Activated CD4-positive, alpha-beta T cell treated with anti-CD3 and anti-CD28 coated beads for 1 hour (primary cell): Measurements from ENCODE around the gene EIF4EBP2.

Experiments
- DNase-seq: peaks from one replicate; pipeline ENCODE4 v3.0.0-alpha.2; 2020

EIF4EBP2 gene

DNA sequence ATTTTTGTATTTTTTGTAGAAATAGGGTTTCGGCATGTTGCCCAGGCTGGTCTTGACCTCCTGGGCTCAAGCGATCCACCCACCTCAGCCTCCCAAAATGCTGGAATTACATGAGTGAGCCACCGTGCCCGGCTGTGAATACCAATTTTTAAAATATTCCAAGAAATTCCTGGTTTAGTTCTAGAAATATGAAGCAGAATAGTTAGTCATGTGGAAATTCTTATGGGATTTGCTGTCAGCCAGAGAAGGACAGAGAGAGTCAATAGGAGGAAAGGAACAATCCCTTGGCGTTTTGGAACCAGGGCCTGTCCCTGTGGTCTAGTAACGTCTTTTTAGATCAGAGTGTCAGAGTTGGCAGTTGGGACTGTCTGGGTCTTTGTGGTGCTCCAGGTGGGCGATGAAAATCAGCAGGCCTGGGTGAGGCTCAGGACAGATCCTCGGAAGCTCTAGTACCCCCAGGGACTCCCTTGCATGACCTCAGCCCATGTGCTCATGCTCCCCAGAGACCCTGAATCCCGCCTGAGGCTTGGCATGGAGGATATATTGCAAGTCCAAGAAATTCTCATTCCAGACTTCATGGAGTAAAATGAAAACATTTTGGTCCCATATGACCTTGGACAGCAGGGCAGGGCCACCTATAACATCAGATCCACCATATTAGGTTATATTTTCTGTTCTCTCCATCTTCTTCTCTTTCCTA, 29.8 kb downstream of the EIF4EBP2 start:
- DNase-seq = no peak

DNA sequence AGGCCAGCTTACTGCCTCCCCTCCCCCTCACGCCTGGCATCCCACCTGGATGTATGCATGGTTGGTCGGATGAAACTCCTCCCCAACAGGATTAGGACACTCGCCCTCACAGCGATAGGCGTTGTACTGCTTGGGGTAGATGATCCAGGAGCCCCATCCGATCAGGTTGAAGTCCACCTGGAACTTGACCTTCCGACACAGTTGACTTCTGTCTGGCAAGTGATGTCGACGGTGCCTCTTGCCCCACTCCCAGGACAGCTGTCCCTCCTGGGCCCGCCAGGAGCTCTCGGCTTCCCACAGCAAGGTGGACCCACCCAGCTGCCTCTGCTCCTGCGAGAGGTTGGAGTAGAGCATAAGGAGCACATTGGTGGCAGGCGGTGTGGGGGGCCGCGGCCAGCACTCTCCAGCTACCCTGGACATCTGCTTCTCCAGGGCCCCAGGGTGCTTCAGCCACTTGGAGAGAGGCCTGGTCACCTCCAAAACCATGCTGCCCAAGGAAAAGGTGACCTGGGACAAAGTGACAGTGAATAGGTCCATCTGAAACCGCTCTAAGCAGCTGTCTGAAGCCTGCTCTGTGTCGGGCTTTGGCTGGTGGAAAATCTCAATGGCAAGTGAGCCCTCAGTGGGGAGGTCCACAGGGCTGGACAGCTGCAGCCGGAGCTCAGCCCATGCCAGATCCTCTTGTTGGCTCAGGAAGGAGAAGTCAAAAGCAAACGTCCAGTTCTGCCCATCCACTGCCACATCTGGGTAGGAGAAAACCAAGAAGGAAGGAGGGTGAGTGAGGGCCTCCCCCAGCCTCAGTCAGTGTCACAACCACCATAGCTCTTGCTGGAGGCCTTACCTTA, 31.5 kb downstream of the EIF4EBP2 start:
- DNase-seq = no peak

DNA sequence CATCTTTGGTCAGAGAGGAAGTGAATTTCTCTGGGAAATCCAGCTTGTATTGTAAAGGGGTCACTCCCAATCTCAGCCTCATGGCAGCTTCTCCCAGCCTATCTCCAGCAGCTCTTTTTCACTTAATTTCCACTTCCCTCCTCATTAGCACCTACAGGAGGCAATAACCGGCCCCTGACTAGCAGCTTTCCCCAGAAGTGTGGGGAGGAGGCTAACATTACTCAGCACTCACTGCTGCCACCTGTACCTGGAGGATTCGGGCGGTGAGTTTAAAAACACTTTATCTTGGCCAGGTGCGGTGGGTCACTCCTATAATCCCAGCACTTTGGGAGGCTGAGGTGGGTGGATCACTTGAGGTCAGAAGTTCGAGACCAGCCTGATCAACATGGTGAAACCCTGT, 33.8 kb downstream of the EIF4EBP2 start:
- no peak for DNase-seq

DNA sequence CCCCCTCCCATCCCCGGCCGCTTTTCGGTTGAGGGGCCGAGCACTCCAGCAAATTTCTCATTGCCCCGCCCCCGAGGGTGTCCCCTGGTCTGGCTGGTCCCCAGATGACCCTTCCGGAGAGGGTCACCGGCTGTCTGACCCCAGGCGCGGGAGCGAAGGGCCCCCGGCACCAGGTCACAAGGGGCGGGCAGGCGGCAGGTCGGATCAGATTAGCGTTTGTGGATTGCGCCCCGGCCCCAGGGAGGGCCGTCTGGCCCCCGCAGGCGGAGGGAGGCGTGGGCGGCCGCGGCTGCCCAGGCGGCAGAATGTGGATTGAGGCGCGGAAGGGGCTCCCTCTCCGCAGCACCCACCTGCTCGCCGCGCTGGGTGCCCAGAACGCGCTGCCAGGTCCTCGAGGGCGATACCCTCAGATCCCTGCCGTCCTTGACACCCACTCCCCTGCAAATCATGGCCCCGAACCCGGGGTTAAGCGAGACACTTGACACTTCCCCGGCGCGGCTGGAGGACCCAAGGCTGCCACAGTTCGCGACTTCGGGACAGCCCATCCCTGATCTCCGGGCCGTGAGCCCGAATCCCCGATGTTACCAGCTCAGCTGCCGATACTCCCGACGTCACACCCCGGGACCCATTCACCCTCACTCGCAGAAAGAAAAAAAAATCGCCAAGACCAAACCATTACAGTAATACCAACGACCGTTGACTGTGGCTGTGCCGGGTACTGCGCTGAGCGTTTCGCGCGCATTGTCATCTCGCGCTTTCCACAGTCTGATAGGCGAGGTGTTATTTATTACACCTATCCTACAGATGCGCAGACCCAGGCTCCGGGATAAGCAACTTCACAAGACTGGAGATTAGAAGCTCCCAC, 36.6 kb downstream of the EIF4EBP2 start:
- DNase-seq = no peak

DNA sequence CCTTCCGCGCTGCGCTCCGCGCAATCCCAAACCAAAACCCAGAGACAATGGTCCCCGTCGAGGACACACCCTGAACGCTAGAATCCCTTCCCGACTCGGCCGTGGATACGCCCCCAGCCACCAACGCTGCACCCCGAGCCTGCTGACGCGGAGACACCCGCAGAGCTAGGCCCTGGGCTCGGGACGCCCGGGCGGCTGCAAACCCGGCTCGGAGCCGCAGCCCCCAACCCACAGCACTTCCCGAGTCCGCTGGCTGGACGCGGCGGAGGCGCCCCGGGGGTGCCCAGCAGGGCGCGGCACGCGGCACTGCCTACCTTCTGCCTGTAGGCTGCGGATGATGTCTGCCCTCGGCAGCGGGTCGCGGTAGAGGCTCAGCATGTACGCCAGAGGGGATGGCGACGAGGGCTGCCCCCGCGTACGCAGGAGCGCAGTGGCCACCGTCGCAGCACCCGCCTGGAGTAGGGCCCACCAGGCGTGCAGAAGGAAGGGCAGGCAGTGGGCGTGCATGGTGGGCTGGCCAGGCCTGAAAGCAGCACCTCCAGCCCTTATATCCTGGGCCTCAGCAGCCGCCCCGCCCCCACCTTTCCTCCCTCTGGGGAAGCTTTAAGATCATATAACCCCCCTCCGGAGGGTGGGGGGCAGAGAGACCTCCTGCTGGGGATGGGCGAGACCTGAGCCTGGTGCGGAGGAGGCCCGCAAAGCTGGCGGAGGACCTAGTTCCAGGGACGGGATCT, 37.4 kb downstream of the EIF4EBP2 start, which contains the start of gene NODAL:
TSS of gene NODAL (minus strand) at position 521 of the 734 bp plus-strand sequence. CDS start at position 507, 14 bp downstream.
- no peak for DNase-seq

DNA sequence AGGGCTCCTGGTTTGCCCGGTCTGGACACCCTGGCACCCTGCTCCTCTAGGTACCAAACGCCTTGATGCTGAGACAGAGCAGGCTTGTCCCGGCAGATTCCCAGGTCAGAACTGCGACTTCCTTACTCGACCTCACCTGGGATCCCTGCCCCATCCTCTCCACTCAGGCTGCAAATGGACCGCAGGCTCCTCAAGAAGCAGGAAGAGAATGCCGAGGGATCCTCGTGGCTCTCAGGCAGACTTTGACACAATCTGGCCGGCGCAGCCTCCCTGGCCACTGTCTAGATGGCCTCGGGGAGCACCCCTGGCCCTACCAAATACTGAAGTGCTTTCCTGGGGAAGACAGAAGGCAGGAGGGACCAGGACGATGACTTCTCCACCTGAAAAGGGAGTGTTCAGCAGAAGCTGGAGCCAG, 38.0 kb downstream of the EIF4EBP2 start:
- DNase-seq = no peak

DNA sequence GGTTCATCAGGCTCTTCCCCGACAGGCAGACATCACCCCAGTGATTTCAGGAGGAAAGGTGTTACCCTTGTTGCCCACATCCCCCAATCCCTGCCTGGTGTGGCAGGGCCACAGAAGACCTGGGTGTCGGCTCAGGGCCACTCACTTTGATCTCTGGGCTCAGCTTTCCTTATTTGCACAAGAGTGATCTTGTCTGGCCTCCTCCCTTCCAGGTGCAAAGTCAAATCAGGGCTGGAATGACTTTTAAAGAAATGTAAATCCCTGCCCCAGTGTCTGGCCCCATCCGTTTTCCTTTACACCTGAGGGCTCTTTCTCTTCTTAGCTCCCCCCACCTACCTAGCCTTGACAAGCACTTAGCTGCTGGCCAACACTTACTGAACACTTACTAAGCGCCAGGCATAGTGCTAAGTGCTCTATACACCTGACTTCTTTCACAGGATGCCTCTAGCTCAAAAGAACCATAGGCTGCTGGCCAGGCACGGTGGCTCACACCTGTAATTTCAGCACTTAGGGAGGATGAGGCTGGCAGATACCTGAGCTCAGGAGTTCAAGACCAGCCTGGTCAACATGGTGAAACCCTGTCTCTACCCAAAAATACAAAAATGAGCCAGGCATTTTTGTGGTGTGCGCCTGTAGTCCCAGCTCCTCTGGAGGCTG, 38.5 kb downstream of the EIF4EBP2 start:
- no peak for DNase-seq

DNA sequence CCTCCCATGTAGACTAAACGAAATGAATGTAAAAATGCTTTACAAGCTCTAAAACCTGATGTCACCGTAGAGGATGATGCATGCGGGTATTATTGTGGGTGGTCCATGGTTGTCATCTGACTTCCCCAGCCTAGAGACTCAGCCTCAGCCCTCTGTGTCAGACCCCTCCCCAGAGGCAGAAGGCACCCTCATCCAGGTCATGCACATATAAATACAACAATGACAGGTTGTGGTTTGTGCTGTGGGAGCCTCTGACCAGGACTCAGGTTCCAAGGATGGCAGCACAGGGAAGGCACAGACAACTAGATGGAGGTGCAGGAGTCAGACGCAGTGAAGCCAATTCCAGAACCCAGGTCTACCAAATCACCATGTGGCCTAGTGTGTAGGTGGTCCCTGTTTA, 40.8 kb downstream of the EIF4EBP2 start:
- DNase-seq = no peak

DNA sequence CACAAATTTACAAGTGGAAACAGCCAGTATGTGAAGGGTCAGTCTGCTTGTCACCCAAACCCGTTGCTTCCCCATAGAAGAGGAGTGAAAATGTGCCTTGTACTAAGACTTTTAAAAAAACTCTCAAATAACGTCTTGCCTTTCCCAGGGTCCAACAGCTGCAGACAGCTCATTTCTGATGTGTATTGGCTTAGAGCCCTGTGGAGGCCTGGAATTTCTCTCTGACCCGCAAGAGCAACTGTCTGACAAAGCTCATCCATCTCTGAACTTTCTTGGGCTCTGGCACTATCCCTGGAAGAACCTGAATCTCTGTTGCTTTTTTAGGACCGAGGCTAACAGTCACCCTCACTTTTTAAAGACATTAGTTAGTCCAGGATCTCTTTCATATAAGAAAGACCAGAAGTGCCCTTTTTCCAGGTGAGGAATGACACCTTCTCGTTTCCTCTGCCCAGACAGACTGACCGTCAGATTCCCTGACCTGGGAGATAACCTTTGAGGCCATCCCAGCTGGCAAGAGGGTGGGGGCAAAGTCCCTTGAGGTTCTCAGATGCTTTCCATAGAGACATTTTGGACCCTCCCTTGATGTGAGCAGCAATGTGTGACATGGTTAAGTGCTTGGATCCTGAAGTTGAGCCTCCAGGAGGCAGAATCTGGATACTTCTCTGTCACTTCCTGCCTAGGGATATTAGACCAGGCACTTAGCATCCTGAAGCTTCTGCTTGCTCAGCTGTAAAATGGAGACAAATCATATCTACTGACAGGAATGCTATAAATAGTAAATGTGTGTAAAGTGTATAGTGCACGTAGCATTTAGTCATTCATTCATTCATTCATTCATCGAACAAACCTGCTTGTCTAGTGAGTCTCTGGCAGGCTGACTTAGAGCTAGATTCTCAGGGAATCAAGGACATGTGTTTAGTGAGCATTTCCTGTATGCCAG, 42.0 kb downstream of the EIF4EBP2 start:
- no peak for DNase-seq

DNA sequence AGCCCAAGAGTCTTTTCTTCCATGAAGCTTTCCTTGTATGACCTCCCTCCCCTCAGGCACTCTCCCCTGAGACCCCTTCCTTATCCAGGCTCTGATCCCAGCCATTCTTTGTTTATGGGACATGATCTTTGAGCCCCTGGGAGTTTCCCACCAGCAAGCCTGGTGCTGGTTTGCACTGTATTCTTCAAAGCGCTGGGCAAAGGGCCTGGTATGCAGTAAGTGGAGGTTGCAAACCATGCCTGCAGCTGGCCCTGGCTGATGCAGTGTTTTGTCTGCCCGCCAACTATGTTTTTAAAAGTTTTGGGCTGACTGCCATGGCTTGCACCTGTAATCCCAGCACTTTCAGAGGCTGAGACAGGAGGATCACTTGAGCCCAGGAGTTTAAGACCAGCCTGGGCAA, 44.3 kb downstream of the EIF4EBP2 start:
- DNase-seq = no peak

DNA sequence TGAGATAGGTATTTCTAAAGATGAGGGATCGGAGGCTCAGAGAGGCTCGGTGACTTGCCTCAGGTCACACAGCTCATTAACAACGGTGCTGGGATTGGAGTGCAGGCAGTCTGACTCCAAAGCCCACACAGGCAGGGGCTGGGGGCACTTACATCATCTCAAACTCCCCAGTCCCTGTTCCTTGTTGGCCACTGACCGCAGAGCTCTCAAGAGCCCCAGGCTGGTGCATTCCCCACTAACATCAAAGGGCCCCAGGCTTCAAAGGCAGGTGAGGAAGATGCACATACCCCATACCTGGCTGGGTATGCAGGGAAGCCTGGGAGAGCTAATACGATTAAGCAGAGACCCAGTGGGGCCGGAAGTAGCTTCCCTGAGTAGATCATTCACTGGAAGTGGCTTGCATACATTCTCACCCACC, 51.3 kb downstream of the EIF4EBP2 start:
- no peak for DNase-seq

DNA sequence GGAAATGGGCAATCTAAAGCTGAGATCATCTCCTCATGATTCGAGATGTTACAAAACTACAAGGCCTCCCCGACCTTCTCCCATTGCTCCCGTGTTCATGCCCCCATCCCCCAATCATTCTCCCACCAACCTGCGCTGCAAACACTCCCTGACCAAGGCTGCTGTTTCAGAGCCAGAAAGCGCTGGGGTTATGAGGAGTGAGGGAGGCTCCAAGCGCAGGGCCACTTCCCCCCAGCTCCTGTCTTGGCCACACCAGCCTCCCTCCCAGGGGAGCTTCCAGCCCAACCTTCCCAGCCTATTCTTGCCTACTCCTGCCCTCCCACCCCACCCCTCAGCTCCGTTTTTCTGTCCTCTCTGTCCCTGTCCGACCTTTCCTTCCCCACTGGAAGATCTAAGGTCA, 52.2 kb downstream of the EIF4EBP2 start:
- DNase-seq = no peak

DNA sequence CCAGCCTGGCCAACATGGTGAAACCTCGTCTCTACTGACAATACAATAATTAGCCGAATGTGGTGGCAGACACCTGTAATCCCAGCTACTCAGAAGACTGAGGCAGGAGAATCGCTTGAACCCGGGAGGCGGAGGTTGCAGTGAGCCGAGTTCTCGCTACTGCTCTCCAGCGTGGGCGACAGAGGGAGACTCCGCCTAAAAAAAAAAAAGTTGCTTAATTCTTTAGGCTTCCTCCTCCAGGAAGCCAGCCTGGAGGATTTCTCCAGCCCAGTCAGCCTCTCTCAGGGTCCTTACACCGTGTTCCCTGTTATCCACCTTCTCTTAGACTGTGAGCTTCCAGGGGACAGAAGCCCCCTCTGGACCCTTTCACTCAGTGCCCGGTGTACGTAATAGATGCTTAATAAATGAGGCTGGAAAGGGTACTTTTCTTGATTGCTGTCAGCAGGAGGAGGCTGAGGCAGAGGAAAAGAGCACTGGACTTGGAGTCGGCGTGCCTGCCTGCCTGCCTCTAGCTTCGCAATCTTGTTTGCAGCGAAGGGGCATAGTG, 53.9 kb downstream of the EIF4EBP2 start:
- DNase-seq = no peak

DNA sequence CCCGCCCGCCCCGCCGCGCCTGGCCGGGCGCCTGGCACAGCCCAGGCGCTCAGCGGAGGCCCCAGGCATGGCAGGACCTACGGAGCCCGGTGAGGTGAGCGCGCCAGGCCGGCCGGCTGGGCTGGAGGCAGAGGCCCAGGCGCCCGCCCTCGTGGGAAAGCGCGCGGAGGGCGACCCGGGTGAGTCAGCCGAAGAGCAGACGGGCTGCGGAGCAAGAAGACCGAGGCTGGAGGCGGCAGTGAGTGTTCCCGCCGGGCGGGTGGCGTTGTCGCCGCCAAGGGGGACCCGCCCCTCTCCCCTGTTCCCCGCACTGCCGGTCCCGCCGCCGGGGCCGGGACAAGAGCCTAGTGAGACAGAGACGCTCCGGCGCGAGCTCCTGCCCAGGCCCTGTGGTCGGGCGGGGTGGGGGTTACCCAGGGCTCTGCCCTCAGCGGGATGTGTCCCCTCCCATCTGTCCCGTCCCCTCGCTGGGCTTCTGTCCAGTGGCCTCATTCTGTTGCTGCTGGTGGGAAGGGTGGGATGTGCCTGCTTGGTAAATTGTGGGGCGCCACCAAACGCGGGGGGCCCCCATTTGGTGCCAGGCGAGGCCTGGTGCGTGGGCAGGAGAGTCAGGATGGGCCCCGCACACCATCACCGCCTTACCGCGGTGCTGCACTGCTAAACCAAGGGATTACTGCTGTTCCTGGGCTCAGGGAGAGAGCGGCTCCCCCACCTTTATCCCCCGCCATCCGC, 54.5 kb downstream of the EIF4EBP2 start:
- DNase-seq = peak; percentile 29

DNA sequence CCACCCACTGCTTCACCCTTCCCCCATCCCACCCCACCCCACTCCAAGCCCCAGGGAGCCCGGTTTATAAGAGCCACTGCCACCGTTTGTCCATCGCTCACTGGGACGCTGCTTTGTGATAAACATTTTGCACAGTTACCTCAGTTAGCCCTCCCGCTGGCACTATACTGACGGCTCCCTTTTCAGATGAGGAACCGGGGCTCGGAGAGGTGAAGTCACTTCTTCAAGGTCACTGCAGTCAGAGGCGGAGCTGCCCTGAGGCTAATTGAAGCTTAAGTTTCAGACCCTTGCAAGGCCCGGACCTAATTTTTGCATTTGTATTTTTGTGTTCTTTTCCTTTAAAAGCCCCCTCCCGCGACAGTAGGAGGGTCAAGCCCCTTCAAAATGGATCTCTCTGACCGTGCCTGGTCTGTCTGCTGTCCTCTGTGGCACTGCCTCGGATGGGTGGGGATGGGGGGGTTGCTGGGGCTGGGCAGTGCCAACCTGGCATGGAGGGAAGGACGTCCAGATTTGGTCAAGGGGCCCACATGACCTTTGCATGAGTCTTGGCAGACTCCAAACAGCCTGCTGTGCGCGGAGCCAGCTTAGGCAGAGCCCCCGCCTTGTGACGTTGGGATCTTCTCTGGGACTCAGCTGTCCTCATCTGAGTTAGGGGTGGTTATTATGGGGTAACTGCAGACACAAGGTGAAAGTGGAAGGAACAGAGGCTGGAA, 55.3 kb downstream of the EIF4EBP2 start:
- DNase-seq = no peak

DNA sequence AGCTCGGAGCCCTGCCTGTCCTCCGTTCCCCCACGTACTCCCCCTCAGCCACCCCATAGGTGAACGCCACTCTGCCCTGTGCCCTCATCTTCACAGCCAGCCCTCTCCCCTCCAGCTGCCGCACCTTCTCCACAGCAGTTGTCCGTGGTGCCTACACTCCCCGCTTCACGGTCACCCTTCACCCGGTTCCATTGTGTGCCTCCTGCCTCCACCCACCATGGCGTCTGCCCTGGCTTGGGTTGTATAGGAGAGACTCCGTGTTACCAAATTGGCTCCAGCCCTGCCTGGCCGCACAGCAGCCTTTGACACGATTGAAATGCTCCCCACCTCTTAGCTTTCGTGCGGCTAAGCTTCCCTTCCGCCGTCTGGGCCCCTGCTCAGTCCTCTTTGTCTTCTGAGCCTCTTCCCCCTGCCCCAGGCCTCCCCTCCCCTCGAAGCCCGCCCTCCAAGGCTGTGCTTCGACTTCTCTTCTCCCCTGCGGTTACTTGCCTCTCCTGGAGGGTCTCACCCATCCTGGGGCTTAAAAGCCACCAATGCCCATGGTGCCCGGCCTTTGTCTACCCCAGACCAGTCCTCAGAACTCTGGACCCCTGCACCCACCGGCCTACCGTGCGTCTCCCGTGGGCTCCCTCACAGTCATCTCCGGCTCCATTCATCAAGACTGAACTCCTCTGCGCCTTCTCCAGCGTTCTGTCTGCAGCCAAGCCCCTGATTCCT, 56.0 kb downstream of the EIF4EBP2 start:
- DNase-seq = no peak

DNA sequence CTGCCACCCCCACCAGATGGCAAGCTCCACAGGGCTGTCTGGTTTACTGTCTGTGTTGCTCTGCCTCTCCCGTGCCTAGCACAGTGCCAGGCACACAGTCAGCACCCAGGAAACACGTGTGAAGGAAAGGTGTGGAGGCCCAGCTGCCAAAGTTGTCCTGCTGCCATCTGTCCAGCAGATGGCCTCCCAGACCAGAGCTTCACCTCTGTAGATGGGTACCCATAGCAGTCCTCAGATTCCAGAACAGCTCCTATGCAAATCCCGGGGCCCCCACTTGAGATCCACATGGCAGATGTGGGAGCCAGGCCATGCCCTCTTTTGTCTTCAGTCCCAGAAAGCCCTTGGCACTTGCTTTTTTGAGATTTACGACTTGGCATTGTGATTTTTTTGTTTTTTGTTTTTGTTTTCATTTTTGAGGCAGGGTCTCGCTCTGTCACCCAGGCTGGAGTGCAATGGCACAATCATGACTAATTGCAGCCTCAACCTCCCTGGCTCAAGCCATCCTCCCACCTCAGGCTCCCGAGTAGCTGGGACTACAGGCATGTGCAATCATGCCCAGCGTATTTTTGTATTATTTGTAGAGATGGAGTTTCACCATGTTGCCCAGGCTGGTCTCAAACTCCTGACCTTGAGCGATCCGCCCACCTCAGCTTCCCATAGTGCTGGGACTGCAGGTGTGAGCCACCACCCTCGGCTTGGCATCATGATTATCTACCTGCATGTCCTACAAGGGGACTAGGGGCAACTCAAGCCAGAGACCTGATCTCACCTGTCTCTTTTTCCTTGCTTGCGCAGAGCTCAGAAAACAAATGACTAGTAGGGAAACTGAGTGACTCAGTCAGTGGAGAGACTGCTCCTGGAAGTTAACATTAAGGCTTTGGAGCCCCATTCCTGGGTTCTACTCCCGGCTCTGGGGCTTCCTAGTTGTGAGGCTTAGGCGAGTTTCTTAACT, 57.7 kb downstream of the EIF4EBP2 start:
- peak; percentile 29 for DNase-seq
